ENCODE data around the gene DAB1.

- no peak for TF ChIP-seq POLR2A (IDR thresholded peaks at IDR 0.05)
- TF ChIP-seq CTCF (IDR thresholded peaks at IDR 0.05), result no peak
These were observed 47.8 kb downstream of the DAB1 start for GRCh38 chr1:57376041-57376440.

Measured in sigmoid colon (tissue), 3 donors.